KG1 (cell line): ENCODE measurements around the gene USP28.
"Not testable (repeated sequence)": the region's sequence is repeated elsewhere in the genome, so short reads cannot be mapped to it uniquely, and the experiment has no call there.

Experiments used
- DNase-seq: peaks from one replicate; lab custom pipeline; 2025; lab: John Stamatoyannopoulos, UW

Gene USP28

DNA sequence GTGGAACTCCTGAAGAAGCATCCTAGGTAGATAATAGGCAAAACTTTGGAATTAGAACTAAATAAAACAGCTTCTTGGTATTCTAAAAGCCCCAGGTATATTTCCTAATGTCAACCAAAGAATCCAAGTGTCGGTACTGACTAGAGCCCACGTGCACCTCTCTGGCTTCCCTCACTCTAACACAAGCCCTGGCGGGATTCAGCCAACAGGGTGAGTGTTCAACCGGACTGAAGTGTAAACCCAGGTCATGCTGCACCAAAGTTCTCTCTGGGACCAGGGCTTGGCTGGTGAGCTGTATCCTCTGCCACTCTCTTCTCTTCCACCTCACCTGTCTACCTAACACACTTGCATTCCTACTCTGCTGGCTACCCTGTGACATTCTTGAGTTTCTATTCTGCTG is 40.1 kb downstream of the USP28 start:
- DNase-seq, result no peak

DNA sequence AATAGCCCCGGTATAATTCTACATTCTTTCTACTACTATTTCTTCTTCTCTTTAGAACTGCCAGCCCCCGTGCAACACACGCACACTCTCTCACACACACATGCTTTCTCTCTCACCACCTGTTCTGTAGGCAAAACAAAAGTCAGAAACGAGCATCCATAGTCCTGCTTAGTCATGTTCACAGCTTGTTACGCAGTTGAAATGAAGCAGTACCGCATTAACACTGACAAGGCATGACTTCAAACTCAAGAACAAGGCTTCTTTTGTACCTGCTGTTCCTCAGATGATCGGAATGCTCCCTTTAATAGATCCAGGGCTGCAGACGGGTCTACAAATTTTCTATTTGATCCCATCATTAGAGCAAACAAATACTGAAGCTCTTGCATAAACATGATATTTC is 42.2 kb downstream of the USP28 start:
- DNase-seq, result no peak

DNA sequence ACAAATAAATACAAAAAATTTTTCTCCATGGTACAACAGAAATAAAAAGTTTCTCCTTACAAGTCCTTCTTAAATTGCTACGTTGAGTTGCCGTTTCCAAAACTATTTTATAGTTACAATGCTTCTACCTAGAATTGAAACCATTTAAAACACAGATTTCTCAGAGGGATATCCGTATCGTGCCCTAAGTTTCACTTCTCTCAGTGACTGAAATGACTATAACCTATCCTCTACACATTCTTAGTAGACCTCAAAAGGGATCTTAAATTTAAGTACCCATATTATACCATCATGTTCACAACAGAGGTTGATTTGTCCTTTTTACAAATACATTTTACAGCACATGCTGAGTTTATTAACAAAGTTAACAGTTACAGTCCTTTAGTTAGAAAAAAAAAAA is 44.1 kb downstream of the USP28 start:
- no peak for DNase-seq

DNA sequence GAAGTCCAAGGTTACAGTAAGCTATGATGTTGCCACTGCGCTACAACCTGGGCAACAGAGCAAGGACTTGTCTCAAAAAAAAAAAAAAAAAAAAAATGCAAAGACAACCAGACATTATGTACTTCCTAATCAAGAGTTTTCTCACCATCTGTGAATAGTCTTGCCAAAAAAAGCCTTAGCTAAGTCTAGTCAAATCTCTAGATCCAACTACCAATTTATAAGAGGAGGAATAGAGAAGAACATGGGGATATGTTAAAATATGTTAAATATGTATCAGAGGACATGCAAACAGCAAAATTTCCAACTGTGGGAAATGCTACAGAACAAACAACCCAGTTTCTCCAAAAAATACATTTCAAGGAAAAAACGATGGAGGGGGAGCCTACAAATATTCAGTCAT is 45.6 kb downstream of the USP28 start:
- DNase-seq, result no peak

DNA sequence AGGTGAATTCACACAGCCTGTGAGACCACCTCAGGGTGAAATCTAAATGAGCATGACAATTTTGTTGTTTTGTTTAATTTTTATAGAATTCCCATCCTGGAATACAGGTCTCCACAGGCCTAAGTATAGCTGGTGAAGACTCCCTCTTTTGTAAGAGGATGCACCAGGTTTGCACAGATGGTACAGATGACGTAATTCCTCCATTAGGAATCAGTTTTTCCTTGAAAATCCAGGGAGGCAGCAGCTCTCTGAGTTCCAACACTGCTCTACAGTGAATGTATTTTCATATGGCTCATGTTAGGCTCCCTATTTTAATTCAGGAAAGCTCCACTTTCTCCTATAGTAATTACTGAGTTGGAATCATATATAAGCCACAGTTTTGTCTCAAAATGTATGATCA is 47.2 kb downstream of the USP28 start:
- DNase-seq, result no peak

DNA sequence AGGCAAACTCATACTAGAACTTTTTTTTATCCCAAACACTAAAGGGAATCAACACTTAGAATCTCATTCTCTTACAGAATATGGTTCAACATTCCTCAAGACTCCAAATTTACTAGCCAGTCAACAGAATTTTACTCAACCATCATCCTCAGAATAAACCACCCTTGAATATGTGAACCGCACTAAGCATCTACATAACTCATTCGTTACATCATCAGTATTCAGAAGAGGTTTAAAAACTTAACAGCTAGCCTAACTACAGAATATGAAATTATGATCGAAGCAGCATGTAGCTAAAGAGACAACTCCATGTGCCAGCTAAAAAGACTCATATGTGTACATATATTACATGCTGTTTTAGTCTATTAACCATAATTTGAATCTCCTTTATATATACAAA is 47.9 kb downstream of the USP28 start:
- no peak for DNase-seq

DNA sequence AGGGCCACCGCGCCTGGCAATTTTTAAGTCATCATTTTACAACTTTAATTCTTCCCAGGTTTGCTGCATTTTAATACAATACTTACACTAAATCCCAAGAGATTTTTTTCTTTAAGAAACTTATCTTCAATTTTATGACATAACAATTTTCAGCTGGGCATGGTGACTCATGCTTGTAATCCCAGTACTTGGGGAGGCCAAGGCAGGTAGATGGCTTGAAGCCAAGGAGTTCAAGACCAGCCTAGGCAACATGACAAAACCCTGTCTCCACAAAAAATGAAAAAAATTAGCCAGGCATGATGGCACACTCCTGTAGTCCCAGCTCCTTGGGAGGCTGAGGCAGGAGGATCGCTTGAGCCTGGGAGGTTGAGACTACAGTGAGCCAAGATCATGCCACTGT is 56.9 kb downstream of the USP28 start:
- DNase-seq, result no peak

DNA sequence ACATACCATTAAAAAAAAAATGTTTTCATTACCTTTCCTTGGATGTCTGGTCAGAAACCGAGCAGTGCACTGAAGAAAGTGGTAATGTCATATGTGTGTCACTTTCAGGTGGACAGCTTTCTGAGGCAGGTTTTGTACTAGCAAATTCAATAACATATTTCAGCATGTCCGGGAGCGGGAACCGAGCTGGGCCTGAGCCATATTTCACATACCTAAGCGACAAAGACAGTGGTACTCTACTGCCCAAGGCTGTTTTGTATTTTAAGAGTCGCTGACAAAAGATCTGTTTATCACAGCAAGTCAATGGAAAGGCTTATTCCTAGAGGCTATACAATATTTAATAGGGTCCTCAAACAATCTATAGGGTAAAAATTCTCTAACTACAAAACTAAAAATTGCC is 57.7 kb downstream of the USP28 start:
- DNase-seq, result no peak

DNA sequence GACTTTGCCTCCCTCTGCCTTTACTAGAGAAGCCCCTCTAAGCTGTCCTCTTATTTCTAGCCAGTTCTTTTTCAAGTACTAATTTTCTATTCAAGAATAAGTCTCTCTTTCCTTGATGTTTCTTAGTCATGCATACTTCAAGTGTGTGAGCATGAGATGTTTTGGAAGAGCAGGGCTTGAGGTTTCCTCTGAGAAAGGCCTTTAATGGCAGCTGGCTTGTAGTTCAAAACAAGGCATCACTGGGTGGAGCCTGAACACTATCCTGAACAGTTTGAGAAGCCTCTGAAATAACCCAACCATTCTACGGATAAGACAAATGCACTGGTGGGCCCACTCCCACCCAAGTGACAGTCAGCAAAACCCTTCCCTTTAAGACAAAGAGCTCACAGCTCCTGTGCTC is 58.2 kb downstream of the USP28 start:
- DNase-seq, result no peak

DNA sequence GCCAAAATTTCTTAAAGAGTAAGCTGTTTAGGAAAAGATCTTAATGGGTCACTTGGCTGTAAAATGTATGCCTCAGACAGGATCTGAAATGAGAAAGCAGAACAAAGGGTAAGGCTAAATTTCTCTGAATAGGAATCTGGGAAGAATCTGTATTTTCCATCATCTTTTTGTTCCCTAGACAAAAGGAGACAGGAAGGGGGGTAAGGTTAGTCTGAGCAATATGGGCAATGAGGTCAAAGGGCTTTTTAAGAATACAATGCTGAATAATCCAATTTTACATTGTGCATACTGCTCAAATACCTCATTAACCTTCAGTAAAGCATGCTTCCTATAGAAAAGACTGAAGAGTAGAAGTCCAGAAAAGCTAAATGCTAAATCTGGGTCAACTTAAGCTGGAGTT is 61.2 kb downstream of the USP28 start:
- DNase-seq, result no peak

DNA sequence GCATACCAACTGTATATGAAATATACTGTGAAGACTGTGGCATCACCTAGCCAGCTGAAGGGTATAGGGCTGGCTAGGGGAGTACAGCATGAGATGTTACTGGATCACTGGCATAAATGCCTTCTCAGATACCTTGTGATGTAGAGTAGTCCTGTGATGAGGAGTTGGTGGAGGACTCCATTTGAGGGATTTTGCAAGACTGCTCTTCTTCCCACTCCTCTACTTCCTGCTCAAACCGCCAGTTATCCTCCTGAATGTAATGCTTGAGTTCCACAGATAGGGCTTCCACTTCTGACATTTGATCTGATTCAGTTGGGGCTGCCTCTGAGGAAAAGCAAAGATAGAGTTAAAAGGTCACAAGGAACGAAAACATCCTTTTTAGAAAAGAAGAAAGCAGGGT is 66.4 kb downstream of the USP28 start:
- no peak for DNase-seq

DNA sequence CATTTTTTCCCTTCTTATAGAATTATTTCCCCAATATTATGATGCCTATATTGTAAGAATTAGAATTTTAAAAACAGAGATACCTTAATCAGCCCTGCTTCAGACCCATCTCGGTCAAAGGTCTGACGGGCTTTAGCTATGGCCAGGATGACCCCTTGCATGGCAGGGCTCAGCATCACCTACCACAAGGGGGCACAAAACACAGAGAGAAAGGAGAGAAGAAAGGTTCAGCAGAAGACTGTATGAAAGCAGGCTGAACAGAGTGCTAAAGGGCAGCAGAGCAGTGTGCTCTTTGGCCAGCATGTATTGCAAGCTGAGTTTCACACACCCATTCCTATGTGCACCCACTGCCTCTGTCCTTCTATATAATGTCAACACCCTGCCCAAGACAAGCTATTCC is 69.0 kb downstream of the USP28 start:
- DNase-seq, result no peak

DNA sequence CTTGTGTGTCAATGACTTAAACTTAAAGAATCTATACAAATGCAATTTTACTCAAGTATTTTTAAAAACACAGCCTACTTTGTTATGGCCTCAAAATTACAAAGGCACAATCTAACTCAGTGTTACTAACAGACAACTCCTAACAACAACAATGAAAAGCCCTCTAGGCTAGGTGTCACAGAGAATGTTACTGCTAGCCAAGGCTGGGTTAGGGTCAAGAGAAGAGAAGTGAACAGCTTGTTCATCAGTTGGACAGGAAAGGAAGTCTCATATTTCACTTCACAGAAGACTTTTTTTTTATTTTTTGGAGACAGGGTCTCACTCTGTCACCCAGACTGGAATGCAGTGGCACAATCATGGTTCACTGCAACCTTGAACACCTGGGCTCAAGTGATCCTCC is 69.7 kb downstream of the USP28 start:
- no peak for DNase-seq

DNA sequence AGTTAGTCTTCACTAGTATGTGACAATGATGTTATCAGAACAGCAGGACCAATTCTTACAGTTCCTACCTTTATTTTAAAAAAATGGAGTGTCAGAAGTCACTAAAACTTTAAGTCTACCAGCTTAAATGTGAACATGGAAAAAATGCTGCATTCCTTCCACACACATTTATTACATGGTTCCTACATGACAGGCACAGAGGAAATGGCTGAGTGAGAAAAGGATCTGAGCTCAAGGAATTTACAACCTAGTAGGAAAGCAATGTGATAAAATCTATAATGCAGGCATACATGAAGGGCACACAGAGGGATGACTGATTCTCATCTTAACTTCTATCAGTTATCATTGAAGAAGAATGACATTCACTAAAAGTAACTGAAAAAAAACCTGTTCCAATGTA is 72.8 kb downstream of the USP28 start:
- no peak for DNase-seq

DNA sequence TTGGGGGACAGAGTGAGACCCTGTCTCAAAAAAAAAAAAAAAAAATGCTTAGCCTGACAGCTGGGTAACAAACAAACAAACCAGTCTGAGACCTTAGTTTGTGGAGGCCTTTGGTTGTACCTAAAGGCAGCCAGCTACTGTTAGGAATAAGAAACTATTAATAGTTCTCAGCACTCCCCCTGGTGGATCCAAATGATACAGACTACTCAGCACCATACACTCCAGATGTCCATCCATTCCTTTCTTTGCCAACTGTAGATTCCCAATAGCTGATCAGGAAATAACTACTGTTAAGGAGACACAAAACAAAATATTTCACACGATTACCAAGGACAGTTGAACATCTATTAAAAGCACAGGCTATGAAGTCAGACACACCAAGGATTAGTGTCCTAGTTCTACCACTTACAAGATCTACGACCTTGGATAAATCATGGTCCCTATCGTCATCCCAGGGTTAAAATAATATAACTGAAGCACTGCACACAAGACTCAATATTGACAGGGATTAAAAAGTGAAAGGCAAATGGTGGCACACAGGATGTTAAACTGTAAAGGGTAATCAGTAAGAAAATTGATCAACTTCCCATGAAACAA is 78.6 kb downstream of the USP28 start:
- peak; percentile 32 for DNase-seq

DNA sequence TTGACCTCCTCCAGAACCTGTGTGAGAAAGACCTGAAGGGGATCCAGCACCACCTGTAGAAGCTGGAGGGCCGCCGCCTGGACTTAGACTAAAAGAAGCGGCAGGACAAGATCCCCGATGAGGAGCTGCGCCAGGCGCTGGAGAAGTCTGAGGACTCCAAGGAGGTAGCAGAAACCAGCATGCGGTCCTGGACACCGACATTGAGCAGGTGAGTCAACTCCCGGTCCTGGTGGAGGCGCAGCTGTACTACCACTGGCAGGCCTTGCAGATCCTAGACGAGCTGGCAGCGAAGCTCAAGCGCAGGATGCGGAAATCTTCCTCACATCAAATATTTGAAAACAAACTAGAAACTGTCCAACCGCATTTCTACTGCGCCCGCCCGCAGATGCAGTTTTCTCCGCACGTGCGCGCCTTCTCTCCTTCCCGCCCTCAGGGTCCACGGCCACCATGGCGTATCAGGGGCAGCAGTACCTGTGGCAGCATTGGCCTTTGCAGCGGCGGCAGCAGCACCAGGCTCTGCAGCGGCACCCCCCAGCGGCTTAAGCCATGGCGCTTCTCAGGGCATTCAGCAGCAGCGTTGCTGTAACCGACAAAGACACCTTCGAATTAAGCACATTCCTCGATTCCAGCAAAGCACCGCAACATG is 85.6 kb downstream of the USP28 start:
- DNase-seq, result no peak

DNA sequence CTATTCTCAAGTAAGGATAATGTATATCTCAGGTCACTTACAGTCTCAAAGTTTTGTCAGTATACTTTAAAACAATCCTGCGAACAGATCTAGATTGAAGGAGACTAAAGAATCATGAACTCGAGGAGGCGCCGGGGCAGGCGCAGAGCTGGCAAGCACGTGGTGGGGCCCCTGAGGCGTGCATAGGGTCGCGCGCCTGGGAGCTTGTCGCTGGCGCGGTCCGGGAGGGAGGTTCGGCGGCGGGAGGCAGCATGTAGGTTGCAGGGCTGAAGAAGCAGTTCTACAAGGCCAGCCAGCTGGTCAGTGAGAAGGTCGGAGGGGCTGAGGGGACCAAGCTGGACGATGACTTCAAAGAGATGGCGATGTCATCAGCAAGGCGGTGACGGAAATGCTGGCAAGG is 86.4 kb downstream of the USP28 start:
- DNase-seq, result not testable (repeated sequence)

DNA sequence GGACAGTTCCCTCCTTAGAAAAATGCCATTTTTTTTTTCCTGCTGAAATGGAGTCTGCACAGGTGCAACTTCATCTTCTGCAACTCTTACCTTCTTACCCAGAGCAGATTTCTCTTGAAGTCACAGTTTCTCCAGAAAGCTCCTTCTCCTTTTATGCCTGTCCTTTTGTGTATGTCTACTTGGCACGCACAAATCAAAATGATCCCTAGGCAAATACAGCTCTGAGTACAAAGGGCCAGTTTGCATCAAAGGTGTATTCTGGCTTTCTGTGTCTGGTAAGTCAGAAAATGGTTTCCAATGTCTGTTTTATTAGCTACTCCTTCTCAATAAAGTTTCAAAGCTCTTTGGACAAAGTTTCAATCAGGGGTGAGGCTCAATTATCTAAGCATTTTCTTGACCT is 93.2 kb downstream of the USP28 start:
- no peak for DNase-seq

DNA sequence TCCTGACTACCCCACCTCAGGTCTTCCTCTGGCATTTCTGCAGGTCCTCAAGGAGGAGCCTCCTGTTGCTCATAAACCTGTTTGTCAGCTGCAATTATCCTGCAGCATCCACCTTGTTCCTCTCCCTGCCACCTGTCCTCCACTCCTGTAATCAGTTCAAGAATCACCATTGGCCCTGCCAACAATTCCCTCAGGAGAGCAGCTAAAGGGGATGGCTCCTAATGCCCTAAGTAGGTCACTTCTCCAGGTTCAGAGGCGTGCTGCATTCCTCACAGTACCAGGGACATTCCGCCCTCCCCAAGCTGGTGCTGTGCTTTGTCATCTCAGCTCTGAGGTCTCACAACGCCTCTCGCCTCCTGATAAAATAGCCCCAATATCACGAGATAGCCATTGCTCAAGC is 93.7 kb downstream of the USP28 start:
- no peak for DNase-seq

DNA sequence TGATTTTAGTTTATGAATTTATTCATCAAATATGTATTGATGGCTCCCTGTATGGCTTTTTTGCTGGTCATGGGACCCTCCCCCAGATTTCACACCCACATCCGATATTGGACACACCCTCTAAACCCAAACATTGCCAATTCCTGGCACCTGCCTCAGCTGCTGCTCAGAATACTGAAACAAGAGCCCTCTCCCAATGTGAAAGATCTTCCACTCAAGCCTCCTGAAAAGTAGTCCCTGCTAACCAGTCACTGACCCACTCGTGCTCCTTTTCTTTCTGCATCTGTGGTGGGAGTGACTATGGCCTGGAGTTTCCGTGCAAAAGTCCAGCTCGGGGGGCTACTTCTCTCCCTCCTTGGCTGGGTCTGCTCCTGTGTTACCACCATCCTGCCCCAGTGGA is 95.9 kb downstream of the USP28 start, which contains the start of gene CLDN25:
Gene CLDN25, plus strand, starts transcription at position 301 of the 400 bp plus-strand sequence. Its CDS starts 0 bp downstream, at position 301.
- no peak for DNase-seq

DNA sequence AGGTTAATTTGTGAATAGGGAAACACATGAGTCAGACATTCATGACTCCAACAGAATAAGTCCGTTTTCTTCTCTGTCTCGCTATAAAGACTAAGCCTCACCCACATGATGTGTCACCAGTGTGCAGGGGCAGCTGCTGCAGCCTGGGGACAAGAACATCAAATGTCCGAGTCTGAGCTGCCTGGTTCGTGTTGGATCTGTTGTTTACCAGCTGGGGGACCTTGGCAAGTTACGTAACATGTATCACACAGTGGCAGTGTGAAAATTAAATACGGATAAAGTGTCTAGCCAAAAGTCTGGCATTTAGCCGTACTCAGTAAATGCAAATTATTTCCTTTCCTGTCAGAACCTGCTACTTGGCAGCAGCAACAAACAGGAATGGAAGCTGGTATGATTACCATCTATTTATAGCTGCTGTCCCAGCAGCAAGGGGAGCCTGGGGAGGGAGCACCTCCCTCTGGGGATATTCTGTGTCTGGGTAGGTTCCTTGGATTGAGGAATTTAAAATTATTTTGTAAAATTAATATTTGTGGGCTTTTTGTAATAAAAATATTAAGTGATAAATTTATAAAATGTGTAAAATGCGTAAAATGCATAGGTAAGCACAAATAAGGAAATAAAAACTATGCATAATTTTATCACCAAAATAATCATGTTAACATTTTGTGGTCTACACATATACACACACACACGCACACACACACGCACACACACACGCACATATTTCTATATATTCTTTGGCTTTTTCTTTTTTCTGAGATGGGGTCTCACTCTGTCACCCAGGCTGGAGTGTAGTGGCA is 97.1 kb downstream of the USP28 start:
- no peak for DNase-seq

DNA sequence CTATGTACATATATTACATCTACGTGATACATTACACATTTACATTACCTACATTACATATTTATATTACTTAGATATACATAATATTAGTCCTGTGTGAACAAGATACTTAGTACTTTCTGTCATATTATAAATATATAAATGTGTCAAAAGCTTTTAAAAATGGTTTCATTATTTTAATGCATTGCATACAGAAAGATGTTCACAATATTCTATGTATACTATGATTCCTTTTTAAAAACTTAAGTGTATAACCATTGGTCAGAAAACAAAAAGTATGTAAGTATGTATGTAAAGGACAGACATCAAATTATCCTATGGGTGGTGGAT is 101.2 kb downstream of the USP28 start:
- DNase-seq, result no peak

DNA sequence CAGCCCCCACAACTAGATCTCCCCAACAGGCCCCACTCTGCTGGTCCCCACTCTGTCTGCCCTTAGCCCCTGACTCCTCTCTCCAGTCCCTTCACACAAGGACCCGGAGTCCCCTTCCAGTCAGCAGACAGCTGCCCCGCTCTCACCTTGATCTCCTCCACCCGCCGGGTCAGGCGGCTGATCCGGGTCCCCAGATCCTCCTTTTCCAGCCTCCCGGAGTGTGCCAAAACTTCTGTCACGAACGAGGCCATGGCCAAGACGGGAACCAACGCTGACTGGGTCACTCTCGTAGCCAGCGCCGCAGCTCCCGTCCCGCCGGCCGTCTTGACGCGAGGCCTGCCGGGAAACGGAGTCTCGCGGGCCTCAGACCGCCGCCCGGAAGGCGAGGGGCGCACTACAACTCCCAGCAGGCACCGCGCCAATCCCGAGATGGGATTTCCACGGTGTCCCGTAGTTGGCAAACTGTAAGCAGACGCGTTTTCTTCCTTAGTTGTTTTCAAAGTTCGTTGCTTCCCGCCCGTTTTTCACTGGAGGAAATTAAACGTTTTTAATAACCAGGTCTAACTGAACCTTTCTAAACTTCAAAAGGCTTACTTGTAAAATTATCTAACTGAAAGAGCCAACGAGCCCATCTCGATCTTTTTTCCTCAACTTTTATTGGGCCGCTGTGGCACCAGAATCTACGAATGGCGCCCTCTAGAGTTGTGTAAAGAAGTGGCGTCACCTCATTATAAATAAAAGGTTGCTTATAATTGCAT is 101.8 kb downstream of the USP28 start, which contains the start of gene ZW10:
Gene ZW10, minus strand, starts transcription at position 277 of the 758 bp plus-strand sequence. Its CDS starts 26 bp downstream, at position 251.
- peak; percentile 99 for DNase-seq
